H9 (cell line): Measurements from ENCODE around the gene PCCA. TPM values are rescaled to one million over a fixed set of nuclear protein-coding genes. Genes with fewer than 3 reads are reported as not detected.
A peak's percentile ranks its signal among the peaks of the same experiment; 100 is the strongest.

ENCODE experiments used
- DNase-seq: peaks from one replicate; pipeline ENCODE4 v3.0.0-alpha.2; 2017
- H2AFZ ChIP-seq: one replicate; pipeline ENCODE4 v1.6.1; 2013; ENCODE audit warnings: mild to moderate bottlenecking, low read length, control low read depth, moderate library complexity
- H2AK5ac ChIP-seq: 2 replicates; pipeline ENCODE4 v1.6.1; 2013; ENCODE audit warnings: low read length, control low read depth, mixed read lengths; ENCODE audit not compliant: insufficient read length
- H2BK120ac ChIP-seq: one replicate; pipeline ENCODE4 v1.6.1; 2013; ENCODE audit warnings: low read depth, mild to moderate bottlenecking, low read length, control low read depth, inconsistent platforms; ENCODE audit not compliant: poor library complexity, severe bottlenecking
- H2BK12ac ChIP-seq: 2 replicates; pipeline ENCODE4 v1.6.1; 2013; ENCODE audit warnings: low read length, control low read depth, mixed read lengths, low read depth; ENCODE audit not compliant: insufficient read length
- H2BK15ac ChIP-seq: 2 replicates; pipeline ENCODE4 v1.6.1; 2013; ENCODE audit warnings: low read depth, low read length, control low read depth
- H2BK20ac ChIP-seq: one replicate; pipeline ENCODE4 v1.6.1; 2013; ENCODE audit warnings: low read depth, mild to moderate bottlenecking, low read length, control low read depth, inconsistent platforms; ENCODE audit not compliant: poor library complexity, severe bottlenecking
- H2BK5ac ChIP-seq: 2 replicates; pipeline ENCODE4 v1.6.1; 2013; ENCODE audit warnings: low read length, control low read depth, mixed read lengths; ENCODE audit not compliant: insufficient read length
- H3K14ac ChIP-seq: 2 replicates; pipeline ENCODE4 v1.6.1; 2013; ENCODE audit warnings: low read length, control low read depth; ENCODE audit not compliant: insufficient read depth
- H3K18ac ChIP-seq: 2 replicates; pipeline ENCODE4 v1.6.1; 2013; ENCODE audit warnings: low read depth, mild to moderate bottlenecking, mixed read lengths, low read length, control low read depth; ENCODE audit not compliant: insufficient read length
- H3K23ac ChIP-seq: 2 replicates; pipeline ENCODE4 v1.6.1; 2013; ENCODE audit warnings: low read length, control low read depth, mixed read lengths, low read depth; ENCODE audit not compliant: insufficient read length
- H3K23me2 ChIP-seq: 2 replicates; pipeline ENCODE4 v1.6.1; 2013; ENCODE audit warnings: low read depth, mild to moderate bottlenecking, mixed read lengths, low read length, control low read depth; ENCODE audit not compliant: insufficient read length, poor library complexity, severe bottlenecking
- H3K27ac ChIP-seq: 2 replicates; pipeline ENCODE4 v1.5.1; 2013; ENCODE audit warnings: low read length, control low read depth, mixed read lengths, low read depth; ENCODE audit not compliant: insufficient read length
- H3K27me3 ChIP-seq: 2 replicates; pipeline ENCODE4 v1.6.1; 2013; ENCODE audit warnings: low read length, control low read depth, inconsistent platforms; ENCODE audit not compliant: insufficient read depth
- H3K4ac ChIP-seq: 2 replicates; pipeline ENCODE4 v1.6.1; 2013; ENCODE audit warnings: low read depth, mild to moderate bottlenecking, control low read depth, inconsistent platforms, low read length, moderate library complexity
- H3K4me1 ChIP-seq: 2 replicates; pipeline ENCODE4 v1.6.1; 2013; ENCODE audit warnings: low read length, control low read depth, inconsistent platforms; ENCODE audit not compliant: insufficient read depth
- H3K4me2 ChIP-seq: 2 replicates; pipeline ENCODE4 v1.6.1; 2013; ENCODE audit warnings: low read length, control low read depth, mixed read lengths; ENCODE audit not compliant: insufficient read length, insufficient read depth
- H3K56ac ChIP-seq: 2 replicates; pipeline ENCODE4 v1.6.1; 2013; ENCODE audit warnings: low read depth, mild to moderate bottlenecking, mixed read lengths, low read length, control low read depth; ENCODE audit not compliant: insufficient read length
- H3K79me1 ChIP-seq: 2 replicates; pipeline ENCODE4 v1.6.1; 2013; ENCODE audit warnings: low read depth, mild to moderate bottlenecking, moderate library complexity, low read length, control low read depth, inconsistent platforms; ENCODE audit not compliant: insufficient read depth, poor library complexity, severe bottlenecking
- H3K79me2 ChIP-seq: 2 replicates; pipeline ENCODE4 v1.6.1; 2013; ENCODE audit warnings: low read length, control low read depth, inconsistent platforms; ENCODE audit not compliant: insufficient read depth
- H3K9ac ChIP-seq: 2 replicates; pipeline ENCODE4 v1.6.1; 2013; ENCODE audit warnings: low read length, control low read depth, mixed read lengths; ENCODE audit not compliant: insufficient read length; ENCODE audit errors: extremely low read depth
- H3K9me3 ChIP-seq: one replicate; pipeline ENCODE4 v1.6.1; 2013; ENCODE audit warnings: low read depth, low read length, inconsistent platforms; ENCODE audit not compliant: control insufficient read depth
- H3T11ph ChIP-seq: one replicate; pipeline ENCODE4 v1.6.1; 2013; ENCODE audit warnings: mild to moderate bottlenecking, low read length, control low read depth, inconsistent platforms
- H4K20me1 ChIP-seq: one replicate; pipeline ENCODE4 v1.6.1; 2013; ENCODE audit not compliant: control insufficient read depth, insufficient read length, insufficient read depth
- H4K5ac ChIP-seq: 2 replicates; pipeline ENCODE4 v1.6.1; 2013; ENCODE audit warnings: low read depth, mild to moderate bottlenecking, mixed read lengths, low read length, control low read depth; ENCODE audit not compliant: insufficient read length
- H4K8ac ChIP-seq: replicated peaks from 2 replicates; pipeline ENCODE4 v1.6.1; 2013; ENCODE audit warnings: low read length, control low read depth, mixed read lengths, low read depth; ENCODE audit not compliant: insufficient read length
- H4K91ac ChIP-seq: 2 replicates; pipeline ENCODE4 v1.6.1; 2013; ENCODE audit warnings: low read depth, mild to moderate bottlenecking, moderate library complexity, mixed read lengths, low read length, control low read depth; ENCODE audit not compliant: insufficient read length
- H3K27ac Mint-ChIP-seq, 3 experiments: 2 replicates in 2 of 3; 3 replicates in 1 of 3; pipeline ENCODE4 v1.8.0; 2020 to 2021; ENCODE audit warnings: mixed read lengths in 3 of 3, mild to moderate bottlenecking in 1 of 3, moderate library complexity in 1 of 3
- H3K27me3 Mint-ChIP-seq: 2 replicates; pipeline ENCODE4 v1.8.0; 2021; ENCODE audit warnings: low read depth, mild to moderate bottlenecking, moderate library complexity, mixed read lengths
- H3K36me3 Mint-ChIP-seq, 3 experiments: 2 replicates in 2 of 3; 3 replicates in 1 of 3; pipeline ENCODE4 v1.8.0; 2020 to 2021; ENCODE audit warnings: low read depth in 3 of 3, mixed read lengths in 3 of 3; ENCODE audit not compliant: insufficient read depth in 1 of 3
- H3K4me1 Mint-ChIP-seq, 2 experiments: 2 replicates each; pipeline ENCODE4 v1.8.0; 2020; ENCODE audit warnings: mixed read lengths in 2 of 2
- H3K4me3 Mint-ChIP-seq, 2 experiments: 2 replicates in 1 of 2; 3 replicates in 1 of 2; pipeline ENCODE4 v1.8.0; 2020 to 2021; ENCODE audit warnings: mild to moderate bottlenecking in 2 of 2, mixed read lengths in 2 of 2, moderate library complexity in 1 of 2
- H3K9me3 Mint-ChIP-seq, 2 experiments: 2 replicates in 1 of 2; 3 replicates in 1 of 2; pipeline ENCODE4 v1.8.0; 2020; ENCODE audit warnings: mild to moderate bottlenecking in 2 of 2, mixed read lengths in 2 of 2, moderate library complexity in 1 of 2
- CTCF ChIP-seq: fragments of 200-600 bp; sonication (generic); conservative IDR thresholded peaks from 3 replicates; pipeline ENCODE4 v1.8.0; 2021; ENCODE audit warnings: antibody characterized with exemption, mild to moderate bottlenecking
- WGBS: extraction: QIAGEN DNeasy Blood & Tissue Kit; methylation state at CpG from one replicate; pipeline ENCODE4 v1.1.7; 2013; ENCODE audit warnings: missing lambda C conversion rate, low lambda C conversion rate, mixed read lengths; ENCODE audit not compliant: insufficient read length; ENCODE audit errors: extremely low coverage; 5-methylcytosine and 5-hydroxymethylcytosine counted together
- total RNA-seq: library from RNA; stranded (reverse); gene quantifications from 2 replicates; pipeline ENCODE4 v1.2.1, GENCODE V29; 2021

Gene PCCA
- total RNA-seq, 1 experiment from 2014 or later, result 56.5 TPM

- no peak overlapping the region for H3K4me2 ChIP-seq
- Mint-ChIP-seq H3K9me3 (no peaks in the 10 kb centered on the region), H3K27ac (peak overlapping the region in 2 of 3 experiments; percentile 0 to 61; a peak in 2 of 7 replicates)
These were observed 274.4 kb downstream of the PCCA start for GRCh38 chr13:100363285-100363711.

More at GRCh38 chr13:100363285-100363711, 274.4 kb downstream of the PCCA start:
- Histone ChIP-seq H2AK5ac (no peak overlapping the region), H2BK120ac (no peak overlapping the region), H3K4ac (no peak overlapping the region), H4K20me1 (no peaks in the 10 kb centered on the region), H2BK15ac (no peak overlapping the region), H3K18ac (no peak overlapping the region), H3K14ac (no peak overlapping the region), H3K27ac (no peak overlapping the region), H2BK5ac (no peak overlapping the region), H2BK12ac (no peak overlapping the region), H4K91ac (no peak overlapping the region), H3K4me1 (peaks cover 6% of the 10 kb centered on the region; the same call in 1 of the 2 replicates), H3K79me1 (no peaks in the 10 kb centered on the region), H3K23me2 (no peaks in the 10 kb centered on the region), H3K79me2 (no peaks in the 10 kb centered on the region), H3T11ph (no peak overlapping the region), H3K9ac (no peak overlapping the region), H2BK20ac (no peak overlapping the region), H3K56ac (no peak overlapping the region), H3K23ac (no peak overlapping the region), H4K8ac (no peak overlapping the region), H3K27me3 (no peaks in the 10 kb centered on the region), H3K9me3 (no peaks in the 10 kb centered on the region), H4K5ac (no peak overlapping the region), H2AFZ (no peak overlapping the region)
- no peak for DNase-seq
- TF ChIP-seq CTCF, result no peak
- no peaks in the 10 kb centered on the region for H3K27me3 Mint-ChIP-seq
- no CpG with 5 or more reads among the region's 3 CpGs for WGBS
- H3K4me1 Mint-ChIP-seq, result peaks cover 19 to 20% of the 10 kb centered on the region in 2 experiments
- no peak overlapping the region; a peak in 1 of 5 replicates for H3K4me3 Mint-ChIP-seq
- peaks cover 2 to 7% (median 3%) of the 10 kb centered on the region in 3 experiments; a peak in 5 of 7 replicates for H3K36me3 Mint-ChIP-seq
